Germinal center (tissue), 1 donor: ENCODE data around the gene FHOD3.

Experiments used
- DNase-seq: peaks from one replicate; pipeline ENCODE4 v3.0.0; 2012; ENCODE audit warnings: mixed read lengths, low spot score

The FHOD3 gene

GRCh38 chr18:36630917-36631316, 333.4 kb downstream of the FHOD3 start:
- no peak for DNase-seq

- DNase-seq = no peak
Measured at GRCh38 chr18:36633961-36634412, 336.5 kb downstream of the FHOD3 start.

DNA sequence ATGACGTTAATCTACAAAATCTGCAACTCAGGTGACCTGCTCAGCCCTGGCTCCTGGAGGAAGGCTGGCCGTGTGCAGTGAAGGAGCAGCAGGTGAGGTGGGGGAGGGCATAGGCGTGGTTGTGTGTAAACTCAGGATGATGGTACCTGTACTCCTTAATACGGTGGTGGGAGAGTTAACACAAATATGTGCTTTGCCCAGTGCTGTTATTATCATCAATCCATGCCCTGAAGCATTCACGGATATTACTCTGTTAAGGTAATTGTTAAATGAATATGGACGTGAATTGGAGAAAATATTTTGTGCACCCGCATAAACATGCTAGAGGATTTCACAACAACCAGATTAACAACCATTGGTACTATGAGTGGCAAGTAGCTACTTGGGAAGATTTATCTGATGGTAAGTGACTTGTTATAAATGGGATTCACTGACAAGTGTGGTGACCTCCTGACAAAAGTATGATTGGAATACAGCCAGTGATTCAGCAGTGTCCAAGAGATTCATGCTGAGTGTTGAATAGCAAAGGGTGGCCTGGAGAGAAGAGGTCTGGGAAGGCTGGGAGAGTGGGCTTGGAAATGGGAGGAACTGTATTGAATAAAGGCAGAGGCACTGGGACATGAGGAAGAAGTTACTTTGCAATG, 337.2 kb downstream of the FHOD3 start:
- DNase-seq = no peak

DNA sequence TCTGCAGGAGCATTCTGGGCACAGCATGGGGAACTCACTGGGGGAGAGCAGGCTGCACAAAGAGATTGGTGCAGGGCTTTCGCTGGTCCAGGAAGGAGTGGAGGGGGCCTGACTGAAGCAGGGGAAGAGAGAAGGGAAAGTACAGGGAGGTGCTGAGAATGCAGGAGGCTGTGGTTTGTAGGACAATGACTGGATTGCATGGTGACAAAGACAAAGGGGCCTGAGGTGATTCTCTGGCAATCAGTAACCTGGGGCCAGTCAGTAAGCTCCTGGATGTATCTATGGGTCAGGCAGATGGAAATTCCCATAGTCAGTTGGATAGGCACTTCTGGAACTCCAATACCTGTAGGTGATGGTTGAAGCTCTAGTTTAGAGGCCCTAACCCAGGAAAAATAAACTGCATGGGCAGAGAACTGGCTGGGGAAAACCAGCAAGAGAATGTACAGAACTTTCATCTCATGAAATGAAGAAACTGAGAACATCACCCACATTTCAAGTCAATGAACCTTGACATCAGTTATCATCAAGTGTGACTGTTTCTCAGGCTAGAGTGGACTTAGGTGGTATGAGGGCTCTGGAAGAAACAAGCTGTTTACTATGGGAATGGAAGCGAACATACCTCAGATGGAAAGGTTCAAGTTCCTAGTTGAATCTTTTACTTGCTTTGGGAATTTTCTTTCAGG, 338.0 kb downstream of the FHOD3 start:
- DNase-seq = no peak

DNA sequence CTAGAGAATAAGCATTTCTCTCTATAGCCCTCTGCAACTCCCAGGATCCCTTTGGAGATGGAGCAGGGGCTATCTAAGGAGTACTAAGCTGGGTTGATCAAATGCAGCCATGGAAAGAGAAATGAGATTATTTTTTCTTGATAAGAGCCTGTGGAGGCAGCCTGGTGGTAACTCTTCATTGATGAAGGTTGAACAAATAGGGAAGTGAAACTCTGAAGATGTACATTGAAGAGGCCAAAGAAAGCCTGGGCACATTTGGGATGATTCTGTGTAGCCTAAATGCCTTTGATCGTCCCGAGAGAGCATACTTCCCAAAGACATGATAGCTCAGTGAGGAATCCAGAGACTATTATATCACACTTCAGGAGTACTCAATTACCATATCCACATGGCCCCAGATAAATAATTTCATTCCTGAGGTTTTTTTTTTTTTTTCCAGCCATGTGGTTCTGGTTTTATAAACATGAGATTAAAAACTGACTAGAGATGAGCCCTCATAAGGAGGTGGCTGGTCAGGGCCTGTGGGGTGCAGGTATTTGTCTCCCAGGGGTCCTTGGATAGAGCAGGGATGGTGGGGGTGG, 338.8 kb downstream of the FHOD3 start:
- DNase-seq = peak; percentile 35

DNA sequence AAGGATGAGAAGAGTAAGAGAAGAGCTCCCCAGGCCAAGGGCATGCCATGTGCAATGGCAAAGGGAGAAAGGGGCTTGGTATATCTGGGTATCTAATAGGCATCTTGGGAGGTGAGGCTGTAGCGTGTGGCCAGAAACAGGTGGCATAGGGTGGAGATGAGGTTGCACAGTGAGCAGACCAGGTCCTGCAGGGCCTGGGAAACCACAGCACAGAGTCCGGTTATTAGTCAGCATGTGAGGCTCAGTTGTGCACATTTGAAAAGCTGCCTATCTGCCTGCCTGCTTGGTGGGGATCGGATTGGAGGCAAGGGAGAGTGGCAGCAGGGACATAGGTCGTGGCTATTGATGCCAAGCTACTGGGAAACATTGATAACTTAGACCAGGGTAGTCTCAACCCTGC, 340.7 kb downstream of the FHOD3 start:
- DNase-seq = no peak

DNA sequence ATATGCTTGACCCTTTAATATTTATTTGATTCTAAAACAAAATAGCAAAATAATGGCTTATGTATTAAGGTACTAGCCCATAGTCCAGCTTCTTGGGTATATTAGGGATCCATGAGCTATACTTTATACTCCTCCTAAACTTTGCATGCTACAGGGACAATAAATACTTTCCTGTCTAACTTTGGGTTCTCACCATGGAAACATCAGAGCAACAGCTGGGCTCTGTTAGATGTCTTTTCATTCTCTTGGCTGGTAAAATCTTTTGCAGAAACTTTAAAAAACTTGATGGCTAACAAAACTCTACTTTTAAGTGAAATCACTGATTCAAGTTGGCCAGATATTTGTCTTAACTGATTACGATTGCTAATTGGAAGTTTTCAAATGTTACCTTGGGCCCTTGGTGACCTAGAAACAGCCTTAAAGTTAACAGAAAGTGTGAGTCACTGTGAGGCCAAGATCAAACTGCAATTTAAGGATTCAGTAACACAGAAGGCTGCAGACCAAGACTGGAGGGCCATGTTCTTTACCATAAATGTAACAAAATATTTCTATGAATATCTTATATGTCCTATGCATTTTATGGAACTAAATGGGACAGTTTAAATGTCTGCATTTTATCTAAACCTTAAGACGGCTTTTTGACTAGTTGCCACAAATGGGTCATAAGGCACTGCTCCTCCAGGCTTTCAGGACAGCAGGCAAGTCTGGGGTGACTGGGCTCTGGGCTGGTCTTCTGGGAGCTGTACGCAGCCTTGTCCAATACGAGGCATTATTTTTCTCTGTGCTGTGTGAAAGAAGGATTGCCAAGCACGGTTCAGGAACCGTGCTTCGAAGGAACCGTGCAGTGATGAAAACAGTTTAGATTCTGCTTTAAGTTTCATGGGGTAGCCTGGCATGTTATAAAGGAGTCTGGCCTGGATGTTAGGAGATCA, 342.8 kb downstream of the FHOD3 start:
- DNase-seq = no peak

DNA sequence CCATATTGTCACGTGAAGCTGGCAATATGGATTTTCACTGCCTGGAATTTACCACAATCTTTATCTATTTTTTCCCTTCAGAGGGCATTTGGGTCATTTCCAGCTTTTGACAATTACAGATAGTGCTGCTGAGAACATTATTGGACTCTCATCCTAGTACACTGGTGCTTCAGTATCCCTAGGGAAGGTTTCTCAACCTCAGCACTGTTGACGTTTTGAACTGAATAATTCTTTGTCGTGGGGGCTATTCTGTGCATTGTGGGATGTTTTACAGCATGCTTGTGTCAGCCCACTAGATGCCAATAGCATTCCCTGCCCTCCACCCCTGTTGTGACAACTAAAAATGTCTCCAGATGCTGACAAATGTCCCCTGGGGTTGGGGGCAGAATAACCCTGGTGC, 345.5 kb downstream of the FHOD3 start:
- no peak for DNase-seq

GRCh38 chr18:36648803-36649202, 351.3 kb downstream of the FHOD3 start:
- no peak for DNase-seq

GRCh38 chr18:36649205-36649604, 351.7 kb downstream of the FHOD3 start:
- no peak for DNase-seq

GRCh38 chr18:36650266-36650665, 352.8 kb downstream of the FHOD3 start:
- no peak for DNase-seq

DNA sequence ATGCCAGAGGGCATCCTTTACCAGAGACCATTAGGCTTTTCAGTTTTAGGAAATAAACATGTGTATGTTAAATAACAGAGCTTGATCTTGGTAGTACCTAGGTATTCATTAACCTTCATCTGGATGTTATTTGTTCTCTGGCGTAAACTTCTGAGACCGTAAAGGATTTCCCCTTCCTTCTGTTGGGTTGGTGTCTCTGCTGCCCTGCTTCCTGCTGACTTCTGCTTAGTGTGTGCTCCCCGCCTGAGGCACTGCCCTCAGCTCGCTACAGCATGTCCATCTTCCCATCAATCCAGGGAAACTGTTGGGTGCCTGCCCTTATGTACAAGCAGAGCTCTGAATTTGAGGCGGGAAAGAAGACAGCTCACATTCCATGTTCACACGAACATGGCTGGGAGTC, 353.4 kb downstream of the FHOD3 start:
- no peak for DNase-seq

- DNase-seq = no peak
Measured at GRCh38 chr18:36652503-36652902, 355.0 kb downstream of the FHOD3 start.

- no peak for DNase-seq
Measured at GRCh38 chr18:36653141-36653869, 355.8 kb downstream of the FHOD3 start.

GRCh38 chr18:36653870-36654269, 356.4 kb downstream of the FHOD3 start:
- DNase-seq = no peak

DNA sequence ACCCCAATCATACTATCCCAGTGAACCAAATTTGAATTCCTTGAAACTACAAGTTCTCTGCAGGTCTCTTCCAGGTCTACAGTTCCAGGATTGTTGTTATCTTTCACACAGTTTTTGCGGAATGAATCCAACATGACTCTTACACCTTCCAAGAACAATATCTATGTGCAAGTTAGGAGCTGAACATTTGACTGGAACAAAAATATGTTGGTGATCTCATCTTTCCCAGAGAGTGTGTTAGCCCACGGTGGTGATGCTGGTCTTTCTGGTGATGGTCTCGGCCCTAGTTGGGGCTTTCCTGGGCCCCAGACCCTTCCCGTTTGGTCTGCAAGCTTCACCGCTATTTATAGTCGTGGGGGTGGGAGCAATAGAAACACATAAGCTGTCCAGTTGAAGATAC, 357.6 kb downstream of the FHOD3 start:
- no peak for DNase-seq

DNA sequence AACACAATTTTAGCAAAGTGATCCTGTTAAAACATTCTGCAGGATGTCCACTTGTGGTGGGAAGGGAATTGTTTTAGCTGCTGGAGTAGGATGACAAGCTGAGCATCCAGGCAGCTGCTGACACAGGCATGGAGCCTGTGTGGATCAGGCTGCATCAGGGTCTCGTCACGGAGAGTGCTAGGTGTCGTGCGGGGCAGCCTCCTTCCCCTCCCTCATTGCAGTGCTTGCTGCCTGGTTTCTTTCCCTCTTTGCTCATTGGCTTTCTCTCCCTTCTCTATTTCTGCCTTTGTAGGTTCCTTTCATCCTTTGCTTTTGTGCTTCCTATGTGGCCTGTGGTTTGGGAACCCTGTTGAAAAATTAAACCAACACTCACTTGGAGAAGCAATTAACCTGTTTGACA, 358.4 kb downstream of the FHOD3 start:
- DNase-seq = no peak

DNA sequence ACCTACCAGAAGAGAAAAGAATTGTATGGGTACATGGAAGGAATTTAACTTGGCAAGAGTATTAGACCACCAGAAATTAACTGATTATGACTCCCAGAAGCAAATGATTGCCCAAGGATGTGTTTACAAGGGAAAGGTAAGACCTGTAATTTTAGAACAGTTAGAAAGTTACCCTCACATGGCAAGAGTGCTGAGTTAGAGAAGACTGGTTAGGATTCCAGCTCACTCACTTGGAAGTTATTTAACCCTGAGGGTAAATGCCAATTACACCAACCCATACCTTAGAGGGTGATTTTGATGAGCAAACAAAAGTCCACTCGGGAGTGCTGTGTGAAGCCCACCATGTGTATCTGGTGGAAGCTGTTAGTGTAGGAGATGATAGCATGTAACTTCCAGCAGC, 361.1 kb downstream of the FHOD3 start:
- DNase-seq = no peak

DNA sequence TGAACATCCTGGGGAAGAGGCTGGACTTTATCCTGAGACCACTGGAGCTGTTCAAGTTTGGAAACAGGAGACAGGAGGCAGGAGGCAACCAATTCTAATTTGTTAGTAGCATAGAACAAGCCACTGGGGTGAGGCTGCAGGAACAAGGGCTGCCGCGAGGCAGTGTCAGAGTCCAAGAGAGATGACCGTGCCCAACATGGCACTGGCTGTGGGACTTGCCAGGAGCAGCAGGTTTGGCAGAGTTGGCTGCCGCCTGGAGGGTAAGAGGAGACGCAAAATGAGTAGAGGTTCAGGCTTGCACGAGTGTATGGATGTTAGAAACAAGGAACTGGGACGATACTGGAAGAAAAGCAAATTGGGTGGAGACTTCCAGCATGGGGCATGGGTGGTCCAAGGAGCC, 362.8 kb downstream of the FHOD3 start:
- no peak for DNase-seq

- no peak for DNase-seq
Measured at GRCh38 chr18:36661999-36662398, 364.5 kb downstream of the FHOD3 start.

DNA sequence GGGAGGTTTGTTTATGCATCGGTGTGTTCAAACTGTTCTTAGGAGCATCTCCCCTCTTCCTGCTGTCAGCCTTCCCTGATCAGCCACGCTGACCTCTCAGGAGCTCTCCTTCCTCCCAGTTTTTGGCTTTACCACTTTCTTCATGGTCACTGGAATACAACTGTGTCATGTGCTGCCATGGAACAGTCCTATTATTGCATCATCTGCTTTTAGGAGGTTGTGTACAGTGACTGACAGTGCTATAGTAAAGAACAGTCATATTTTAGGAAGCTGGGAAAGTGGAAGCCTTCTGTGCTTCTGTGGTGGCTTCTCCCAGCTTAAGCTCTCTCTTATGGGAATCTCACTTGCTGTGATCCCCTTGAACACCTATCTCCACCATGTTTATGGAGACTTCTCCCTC, 365.8 kb downstream of the FHOD3 start:
- no peak for DNase-seq

- DNase-seq = no peak
Measured at GRCh38 chr18:36665952-36666351, 368.4 kb downstream of the FHOD3 start.
